OCI-LY1 (cell line): ENCODE data around the gene UIMC1.

Experiments
- EZH2 ChIP-seq: fragments of 200-600 bp; sonication (generic), shearing (Covaris generic); IDR thresholded peaks from 2 replicates; pipeline ENCODE4 v1.8.0; 2017; ENCODE audit warnings: borderline replicate concordance, mixed run types, mild to moderate bottlenecking, antibody characterized with exemption, low read length, moderate library complexity, mixed read lengths
- TF ChIP-seq, protein P1 (sequence below): fragments of 200-600 bp; sonication (generic), shearing (Covaris generic); IDR thresholded peaks from 2 replicates; pipeline ENCODE4 v1.5.1; 2017; ENCODE audit warnings: mild to moderate bottlenecking, antibody characterized with exemption, low read length, moderate library complexity, mixed read lengths

DNA sequence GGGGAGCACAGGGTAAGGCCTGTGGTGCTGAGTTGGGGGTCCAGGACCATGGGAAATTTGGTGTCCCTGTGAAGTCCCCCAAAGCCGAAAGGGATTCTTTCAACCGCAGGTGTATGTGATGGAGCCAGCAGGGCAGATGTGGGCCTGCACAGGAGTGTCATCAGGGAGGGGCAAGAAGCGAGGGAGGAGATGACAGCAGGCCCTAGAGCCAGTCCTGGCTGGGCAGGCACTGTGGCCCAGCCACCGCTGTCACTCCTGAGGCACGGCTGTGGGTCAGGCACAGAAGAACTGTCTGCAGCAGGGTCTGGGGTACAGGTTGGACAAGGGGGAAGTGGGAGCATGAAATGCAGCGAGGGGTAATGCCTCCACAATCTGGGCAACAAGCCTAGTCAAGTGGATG lies 112.3 kb downstream of the UIMC1 start:
- TF ChIP-seq EZH2 = no peak
- TF ChIP-seq, protein P1, sequence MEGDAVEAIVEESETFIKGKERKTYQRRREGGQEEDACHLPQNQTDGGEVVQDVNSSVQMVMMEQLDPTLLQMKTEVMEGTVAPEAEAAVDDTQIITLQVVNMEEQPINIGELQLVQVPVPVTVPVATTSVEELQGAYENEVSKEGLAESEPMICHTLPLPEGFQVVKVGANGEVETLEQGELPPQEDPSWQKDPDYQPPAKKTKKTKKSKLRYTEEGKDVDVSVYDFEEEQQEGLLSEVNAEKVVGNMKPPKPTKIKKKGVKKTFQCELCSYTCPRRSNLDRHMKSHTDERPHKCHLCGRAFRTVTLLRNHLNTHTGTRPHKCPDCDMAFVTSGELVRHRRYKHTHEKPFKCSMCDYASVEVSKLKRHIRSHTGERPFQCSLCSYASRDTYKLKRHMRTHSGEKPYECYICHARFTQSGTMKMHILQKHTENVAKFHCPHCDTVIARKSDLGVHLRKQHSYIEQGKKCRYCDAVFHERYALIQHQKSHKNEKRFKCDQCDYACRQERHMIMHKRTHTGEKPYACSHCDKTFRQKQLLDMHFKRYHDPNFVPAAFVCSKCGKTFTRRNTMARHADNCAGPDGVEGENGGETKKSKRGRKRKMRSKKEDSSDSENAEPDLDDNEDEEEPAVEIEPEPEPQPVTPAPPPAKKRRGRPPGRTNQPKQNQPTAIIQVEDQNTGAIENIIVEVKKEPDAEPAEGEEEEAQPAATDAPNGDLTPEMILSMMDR = no peak
